K562 (cell line): ENCODE measurements around the gene PLXDC2. TPM values are rescaled to one million over a fixed set of nuclear protein-coding genes. Genes with fewer than 3 reads are reported as not detected.

Source experiments
- ATAC-seq: fragments of 200-7000 bp; cut with Tn5 transposase; 3 replicates; pipeline ENCODE4 v1.9.1; 2020; ENCODE audit warnings: moderate library complexity
- BruUV-seq: library from RNA; stranded (reverse); fragments of 400-500 nt; replicated peaks from 2 replicates; lab custom pipeline; 2021; lab: Mats Ljungman, UMichigan
- CTCF ChIA-PET: fragments of 300-600 bp; formaldehyde crosslinking; extraction: SDS; loops from one replicate; lab custom pipeline; 2021; ENCODE audit warnings: low intra/inter-chr PET ratio; lab: Yijun Ruan, JAX
- POLR2A ChIA-PET: fragments of 300-600, 350-650 bp; sonication (Branson Sonifier 250); formaldehyde crosslinking; extraction: SDS; loops from one replicate; lab custom pipeline; 2021; ENCODE audit warnings: antibody characterized with exemption, inconsistent platforms; lab: Yijun Ruan, JAX
- DNase-seq, 4 experiments: peaks; one replicate each; pipeline versions ENCODE4 v3.0.0 to v3.0.0-alpha.2; 2011 to 2018; ENCODE audit warnings: low spot score in 3 of 4, mixed read lengths in 3 of 4; ENCODE audit errors: extremely low read depth in 1 of 4
- FAIRE-seq: peaks from 2 replicates; lab custom pipeline; 2011; peaks lifted over from hg19 to GRCh38; lab: Jason Lieb, UNC
- H2AFZ ChIP-seq: 2 replicates; pipeline ENCODE4 v1.6.0; 2011; ENCODE audit warnings: low read depth, low read length, control low read depth, inconsistent platforms
- H3K27ac ChIP-seq: fragments of 200-600 bp; 3 replicates; pipeline ENCODE4 v1.8.0; 2011; ENCODE audit warnings: low read depth, mild to moderate bottlenecking, control low read depth, inconsistent platforms, low read length, moderate library complexity, mixed read lengths; ENCODE audit errors: extremely low read depth
- H3K27me3 ChIP-seq, 2 experiments: fragments of 300-600 bp in 1 of 2; 2 replicates in 1 of 2; 3 replicates in 1 of 2; pipeline versions ENCODE4 v1.6.0 to v1.8.0; 2011; ENCODE audit warnings: inconsistent platforms in 2 of 2, low read length in 2 of 2, mild to moderate bottlenecking in 1 of 2, mixed read lengths in 1 of 2, moderate library complexity in 1 of 2; ENCODE audit not compliant: control insufficient read depth in 2 of 2, insufficient read depth in 2 of 2
- H3K36me3 ChIP-seq: fragments of 300-600 bp; 3 replicates; pipeline ENCODE4 v1.8.0; 2011; ENCODE audit warnings: mild to moderate bottlenecking, low read length, inconsistent platforms; ENCODE audit not compliant: control insufficient read depth, insufficient read depth
- H3K4me1 ChIP-seq, 2 experiments: fragments of 200-600 bp in 1 of 2; replicated peaks in 1 of 2; 2 replicates in 1 of 2; 3 replicates in 1 of 2; pipeline versions ENCODE4 v1.5.1 to v1.8.0; 2011; ENCODE audit warnings: inconsistent platforms in 2 of 2, low read length in 2 of 2, mild to moderate bottlenecking in 1 of 2, mixed read lengths in 1 of 2, moderate library complexity in 1 of 2; ENCODE audit not compliant: control insufficient read depth in 2 of 2, insufficient read depth in 2 of 2
- H3K4me2 ChIP-seq: 2 replicates; pipeline ENCODE4 v1.6.1; 2011; ENCODE audit warnings: low read length, control low read depth, inconsistent platforms, mixed read lengths; ENCODE audit not compliant: insufficient read depth
- H3K4me3 ChIP-seq: fragments of 200-600 bp; sonication (generic), shearing (Covaris generic); 2 replicates; pipeline ENCODE4 v1.5.1; 2016; ENCODE audit warnings: control low read depth, inconsistent platforms
- H3K79me2 ChIP-seq: fragments of 200-600 bp; 3 replicates; pipeline ENCODE4 v1.8.0; 2011; ENCODE audit warnings: low read length, inconsistent platforms; ENCODE audit not compliant: control insufficient read depth, insufficient read depth
- H3K9ac ChIP-seq, 2 experiments: 2 replicates each; pipeline versions ENCODE4 v1.6.0 to v1.6.1; 2011; ENCODE audit warnings: low read depth in 2 of 2, low read length in 2 of 2, control low read depth in 1 of 2, inconsistent platforms in 1 of 2, mild to moderate bottlenecking in 1 of 2, mixed read lengths in 1 of 2; ENCODE audit not compliant: insufficient read depth in 1 of 2
- H3K9me1 ChIP-seq: one replicate; pipeline ENCODE4 v1.6.0; 2011; ENCODE audit warnings: inconsistent platforms, mild to moderate bottlenecking, low read length, moderate library complexity; ENCODE audit not compliant: control insufficient read depth, insufficient read depth
- H3K9me3 ChIP-seq: replicated peaks from 2 replicates; pipeline ENCODE4 v1.5.1; 2011; ENCODE audit warnings: low read depth, low read length, inconsistent platforms; ENCODE audit not compliant: control insufficient read depth, insufficient read depth
- H4K20me1 ChIP-seq: replicated peaks from 2 replicates; pipeline ENCODE4 v1.6.1; 2011; ENCODE audit warnings: low read length, inconsistent platforms, mixed read lengths; ENCODE audit not compliant: control insufficient read depth, insufficient read depth
- BDP1 ChIP-seq: IDR thresholded peaks from 3 replicates; pipeline ENCODE4 v1.6.1; 2011; ENCODE audit not compliant: insufficient read length, insufficient read depth
- CCNT2 ChIP-seq: IDR thresholded peaks from 2 replicates; pipeline ENCODE4 v1.6.1; 2011; ENCODE audit warnings: borderline replicate concordance, low read depth, mild to moderate bottlenecking, moderate library complexity, mixed read lengths, low read length; ENCODE audit not compliant: insufficient read length; ENCODE audit errors: extremely low read depth
- HDGF ChIP-seq: fragments of 450-650 bp; IDR thresholded peaks from 2 replicates; pipeline ENCODE4 v1.6.1; 2016
- NELFE ChIP-seq: IDR thresholded peaks from 2 replicates; pipeline ENCODE4 v1.6.1; 2011; ENCODE audit warnings: mild to moderate bottlenecking; ENCODE audit not compliant: insufficient read depth, insufficient read length
- WGBS: fragments of 100-300 bp; shearing (Covaris generic); methylation state at CpG from one replicate; pipeline ENCODE4 v1.1.6; 2016; ENCODE audit warnings: low coverage, mixed read lengths; ENCODE audit not compliant: insufficient coverage; ENCODE audit errors: missing lambda C conversion rate; 5-methylcytosine and 5-hydroxymethylcytosine counted together
- in situ Hi-C: fragments of 300-500 bp; cut with MboI; formaldehyde crosslinking; loops from 4 replicates; pipeline ENCODE4 v1.15.0; 2018; ENCODE audit warnings: inconsistent platforms, mixed read lengths
- intact Hi-C: fragments of 100-400 bp; cut with micrococcal nuclease; formaldehyde crosslinking; loops from 2 replicates; pipeline ENCODE4 v1.14.2; 2022
- polyA plus RNA-seq, 8 experiments: library from polyadenylated mRNA; depleted of rRNA in 4 of 8; stranded (reverse) in 5 of 8; unstranded in 3 of 8; fragments of >200 nt; fragmentation: Nextera tagmentation in 2 of 8; fragmentation: Illumina TruSeq in 1 of 8; extraction: Ambion mirVana in 2 of 8; extraction: Trizol in 1 of 8; gene quantifications; 2 replicates each; pipeline versions ENCODE4 v1.2.1 to v1.2.3, GENCODE V29; 2011 to 2014; ENCODE audit warnings: inconsistent platforms in 1 of 8, missing spikeins in 1 of 8
- total RNA-seq, 7 experiments: library from RNA; depleted of rRNA in 6 of 7; stranded (reverse); fragments of >200 nt in 6 of 7; fragmentation: Illumina TruSeq in 2 of 7; extraction: Trizol in 2 of 7; gene quantifications; 2 replicates each; pipeline versions ENCODE4 v1.2.1 to v1.2.3, GENCODE V29; 2011 to 2021; ENCODE audit warnings: low replicate concordance in 1 of 7
- TF ChIP-seq, protein P1 (sequence below): sonication (generic); formaldehyde crosslinking; IDR thresholded peaks from 2 replicates; pipeline ENCODE4 v1.8.0; 2022; ENCODE audit warnings: mild to moderate bottlenecking, low read depth, missing genetic modification reagents

PLXDC2 gene
- total and polyA plus RNA-seq, 9 of the 15 experiments (the other 6 are each of a cell fraction or from before 2014, with no cell fraction given): 0.01 to 0.33 (median 0.10) TPM; not detected in 3

DNA sequence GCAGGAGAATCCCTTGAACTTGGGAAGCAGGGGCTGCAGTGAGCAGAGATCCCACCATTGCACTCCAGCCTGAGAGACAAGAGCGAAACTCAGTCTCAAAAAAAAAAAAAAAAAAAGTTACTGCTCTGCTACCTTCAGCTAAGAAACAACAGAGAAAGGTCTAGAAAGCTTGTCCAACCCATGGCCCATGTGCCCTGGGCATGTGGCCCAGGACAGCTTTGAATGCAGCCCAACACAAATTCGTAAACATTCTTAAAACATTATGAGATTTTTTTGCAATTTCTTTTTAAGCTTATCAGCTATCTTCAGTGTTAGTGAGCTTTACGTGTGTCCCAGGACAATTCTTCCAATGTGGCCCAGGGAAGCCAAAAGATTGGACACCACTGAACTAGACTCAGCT, 22.9 kb downstream of the PLXDC2 start (continued):
- TF ChIP-seq NELFE: no peak
- TF ChIP-seq, all 486 proteins: peak for 0

DNA sequence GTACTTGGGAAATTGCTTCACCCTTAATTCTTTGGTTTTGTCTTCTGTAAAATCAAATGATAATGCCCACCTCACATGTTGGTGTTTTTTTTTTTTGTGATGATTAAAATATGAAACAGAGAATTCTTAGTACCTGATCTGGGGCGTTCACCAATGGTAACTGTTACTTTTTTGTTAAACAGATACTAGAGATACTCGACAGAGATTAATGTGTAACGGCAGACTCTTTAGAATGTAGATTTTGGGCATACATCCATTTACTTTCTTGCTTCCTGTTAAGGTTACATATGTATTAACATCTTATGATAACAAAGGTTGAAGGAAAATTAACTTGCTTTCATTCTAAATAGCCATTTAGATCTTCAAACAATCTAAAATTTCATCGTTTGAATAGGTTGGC, 23.3 kb downstream of the PLXDC2 start:
- ChIA-PET POLR2A (no interaction called here), CTCF (no interaction called here)
- no TSS peak for BruUV-seq
- no peaks in the 10 kb centered on the region for H3K9me3 ChIP-seq
- 0% methylated on average over 4 of the region's 4 CpGs for WGBS
- H2AFZ ChIP-seq: no peak overlapping the region
- TF ChIP-seq HDGF: no peak
- TF ChIP-seq CCNT2: no peak
- TF ChIP-seq, protein P1, sequence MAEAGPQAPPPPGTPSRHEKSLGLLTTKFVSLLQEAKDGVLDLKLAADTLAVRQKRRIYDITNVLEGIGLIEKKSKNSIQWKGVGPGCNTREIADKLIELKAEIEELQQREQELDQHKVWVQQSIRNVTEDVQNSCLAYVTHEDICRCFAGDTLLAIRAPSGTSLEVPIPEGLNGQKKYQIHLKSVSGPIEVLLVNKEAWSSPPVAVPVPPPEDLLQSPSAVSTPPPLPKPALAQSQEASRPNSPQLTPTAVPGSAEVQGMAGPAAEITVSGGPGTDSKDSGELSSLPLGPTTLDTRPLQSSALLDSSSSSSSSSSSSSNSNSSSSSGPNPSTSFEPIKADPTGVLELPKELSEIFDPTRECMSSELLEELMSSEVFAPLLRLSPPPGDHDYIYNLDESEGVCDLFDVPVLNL (CRISPR knock-in tag): no peak
- no peak for TF ChIP-seq BDP1
- ATAC-seq (no peak), FAIRE-seq (no peak), DNase-seq (no peak)
- no peaks in the 10 kb centered on the region for H3K27me3 ChIP-seq
- H3K9me1 ChIP-seq: no peaks in the 10 kb centered on the region
- H3K27ac ChIP-seq: no peak overlapping the region
- no peaks in the 10 kb centered on the region for H3K36me3 ChIP-seq
- H3K79me2 ChIP-seq: no peaks in the 10 kb centered on the region
- H3K9ac ChIP-seq: no peak overlapping the region
- in situ Hi-C loops: no loop called here
- no peak overlapping the region for H3K4me3 ChIP-seq
- no peaks in the 10 kb centered on the region for H3K4me1 ChIP-seq
- H3K4me2 ChIP-seq: no peak overlapping the region
- H4K20me1 ChIP-seq: no peaks in the 10 kb centered on the region
- intact Hi-C loops: no loop called here
